Head of caudate nucleus (tissue), 42 donors: ENCODE results near the gene SLC16A11.
A peak's percentile ranks its signal among the peaks of the same experiment; 100 is the strongest.

ENCODE experiments used
- DNase-seq, 42 donors: peaks; one replicate each; pipeline versions ENCODE4 v3.0.0 to v3.0.0-alpha.2; 2020 to 2021; ENCODE audit warnings: mixed read lengths in 7 of 42
- intact Hi-C: fragments of 100-400 bp; cut with DNase I; formaldehyde crosslinking; loops from one replicate; pipeline ENCODE4 v1.15.0; 2022

Gene SLC16A11

GRCh38 chr17:7034955-7035590, 8.8 kb downstream of the SLC16A11 start:
- intact Hi-C loops = no loop called here
- DNase-seq = peak in 1 of 42 donors; percentile 32

GRCh38 chr17:7029659-7030058, 14.2 kb downstream of the SLC16A11 start:
- intact Hi-C loops = no loop called here
- no peak for DNase-seq

GRCh38 chr17:7029096-7029495, 14.8 kb downstream of the SLC16A11 start:
- no peak for DNase-seq
- intact Hi-C loops = no loop called here

GRCh38 chr17:7027335-7027734, 16.6 kb downstream of the SLC16A11 start:
- intact Hi-C loops = no loop called here
- no peak for DNase-seq

- intact Hi-C loops = no loop called here
- DNase-seq = no peak
Measured at GRCh38 chr17:7026471-7027115, 17.3 kb downstream of the SLC16A11 start.

GRCh38 chr17:7025245-7025644, 18.6 kb downstream of the SLC16A11 start:
- no peak for DNase-seq
- intact Hi-C loops = no loop called here

- intact Hi-C loops = loop anchor here (5.0 kb wide), 1 partner anchor 112 kb away; no protein-coding TSS in a partner anchor
- DNase-seq = no peak
Measured at GRCh38 chr17:7024402-7024785, 19.5 kb downstream of the SLC16A11 start.

GRCh38 chr17:7023576-7024401, 20.1 kb downstream of the SLC16A11 start:
- intact Hi-C loops = loop anchor here (5.0 kb wide), 1 partner anchor 111 kb away; no protein-coding TSS in a partner anchor
- peak in 41 of 42 donors; percentile 62 to 89 (median 79) for DNase-seq

- no peak for DNase-seq
- intact Hi-C loops = loop anchor here (5.0 kb wide), 1 partner anchor 111 kb away; no protein-coding TSS in a partner anchor
Measured at GRCh38 chr17:7022781-7023571, 20.9 kb downstream of the SLC16A11 start, which contains the start of gene BCL6B. TSS of gene BCL6B (plus strand) at chr17:7023050. CDS start at chr17:7023672, 622 bp downstream.

- DNase-seq = peak in 40 of 42 donors; percentile 49 to 89 (median 74)
- intact Hi-C loops = loop anchor here (5.0 kb wide), 1 partner anchor 110 kb away; no protein-coding TSS in a partner anchor
Measured at GRCh38 chr17:7021993-7022778, 21.7 kb downstream of the SLC16A11 start.

GRCh38 chr17:7020894-7021664, 22.8 kb downstream of the SLC16A11 start:
- no peak for DNase-seq
- intact Hi-C loops = loop anchor here (5.0 kb wide), 1 partner anchor 109 kb away; no protein-coding TSS in a partner anchor

GRCh38 chr17:7019839-7020519, 23.9 kb downstream of the SLC16A11 start:
- intact Hi-C loops = loop anchor here (5.0 kb wide), 1 partner anchor 108 kb away; no protein-coding TSS in a partner anchor
- peak in 14 of 42 donors; percentile 24 to 71 (median 43) for DNase-seq

- intact Hi-C loops = no loop called here
- peak in 2 of 42 donors; percentile 15 to 27 for DNase-seq
Measured at GRCh38 chr17:7019367-7019766, 24.5 kb downstream of the SLC16A11 start.

- DNase-seq = peak in 12 of 42 donors; percentile 26 to 69 (median 43)
- intact Hi-C loops = no loop called here
Measured at GRCh38 chr17:7018331-7018964, 25.4 kb downstream of the SLC16A11 start.

GRCh38 chr17:7017827-7018200, 26.1 kb downstream of the SLC16A11 start:
- DNase-seq = no peak
- intact Hi-C loops = no loop called here
